Right renal pelvis (tissue), 4 donors: ENCODE measurements around the gene CASP12. TPM values are rescaled to one million over a fixed set of nuclear protein-coding genes. Genes with fewer than 3 reads are reported as not detected.
"Not testable (repeated sequence)": the region's sequence is repeated elsewhere in the genome, so short reads cannot be mapped to it uniquely, and the experiment has no call there.

ENCODE experiments used
- DNase-seq, 4 donors: peaks; one replicate each; pipeline ENCODE4 v3.0.0-alpha.2; 2013; ENCODE audit warnings: low read depth in 4 of 4, low spot score in 3 of 4, missing footprints in 1 of 4
- polyA plus RNA-seq, 4 donors: library from polyadenylated mRNA; unstranded; fragments of 120-200 nt; gene quantifications; one replicate each; pipeline ENCODE4 v1.2.1, GENCODE V29; 2013; ENCODE audit not compliant: insufficient read length in 4 of 4

Gene CASP12
- under 1 TPM; 0.73 to 0.80 (median 0.73) TPM for polyA plus RNA-seq

GRCh38 chr11:104897891-104898684 lies at the start of gene CASP12:
CASP12 (minus strand) TSS chr11:104898460.
- no peak for DNase-seq

GRCh38 chr11:104946907-104947306 lies 48.6 kb upstream of the CASP12 start:
- no peak for DNase-seq

GRCh38 chr11:104944076-104944475 lies 45.8 kb upstream of the CASP12 start:
- DNase-seq: no peak

GRCh38 chr11:104943561-104943960 lies 45.3 kb upstream of the CASP12 start:
- no peak for DNase-seq

GRCh38 chr11:104934594-104934993 lies 36.3 kb upstream of the CASP12 start:
- DNase-seq: no peak

GRCh38 chr11:104934073-104934472 lies 35.8 kb upstream of the CASP12 start:
- DNase-seq: not testable (repeated sequence)

- DNase-seq: no peak
Measured at GRCh38 chr11:104928811-104929210, 30.6 kb upstream of the CASP12 start.

- DNase-seq: no peak
Measured at GRCh38 chr11:104926771-104927611, 28.7 kb upstream of the CASP12 start.

- no peak for DNase-seq
Measured at GRCh38 chr11:104925850-104926249, 27.6 kb upstream of the CASP12 start.

- no peak for DNase-seq
Measured at GRCh38 chr11:104918113-104918824, 20.0 kb upstream of the CASP12 start.

GRCh38 chr11:104917271-104918112 lies 19.2 kb upstream of the CASP12 start:
- DNase-seq: no peak

GRCh38 chr11:104916442-104916841 lies 18.2 kb upstream of the CASP12 start:
- no peak for DNase-seq

- DNase-seq: no peak
Measured at GRCh38 chr11:104912102-104912501, 13.8 kb upstream of the CASP12 start.

GRCh38 chr11:104908186-104908531 lies 9.9 kb upstream of the CASP12 start:
- DNase-seq: no peak

- no peak for DNase-seq
Measured at GRCh38 chr11:104907521-104908185, 9.4 kb upstream of the CASP12 start.

- DNase-seq: no peak
Measured at GRCh38 chr11:104905271-104905670, 7.0 kb upstream of the CASP12 start.

GRCh38 chr11:104899226-104899625 lies 966 bp upstream of the CASP12 start:
- no peak for DNase-seq

GRCh38 chr11:104898685-104899013 lies 389 bp upstream of the CASP12 start:
- DNase-seq: no peak

- DNase-seq: no peak
Measured at GRCh38 chr11:104895634-104896033, 2.6 kb downstream of the CASP12 start.

- DNase-seq: no peak
Measured at GRCh38 chr11:104893876-104894275, 4.4 kb downstream of the CASP12 start.
